MM.1S (cell line): ENCODE measurements around the gene LRP10.

Experiments used
- DNase-seq: peaks from one replicate; pipeline ENCODE4 v3.0.0-alpha.2; 2015
- H2AFZ ChIP-seq: fragments of 300-600 bp; sonication (generic); 2 replicates; pipeline ENCODE4 v1.6.0; 2016; ENCODE audit warnings: antibody characterized with exemption, low read length
- H3F3A ChIP-seq: fragments of 300-600 bp; sonication (generic); 2 replicates; pipeline ENCODE4 v1.6.1; 2016; ENCODE audit warnings: mild to moderate bottlenecking, antibody characterized with exemption, low read length, moderate library complexity, mixed read lengths; ENCODE audit not compliant: insufficient read depth
- H3K27ac ChIP-seq: fragments of 300-600 bp; sonication (generic); 2 replicates; pipeline ENCODE4 v1.5.1; 2016; ENCODE audit warnings: mild to moderate bottlenecking, low read length
- H3K27me3 ChIP-seq: fragments of 300-600 bp; sonication (generic); replicated peaks from 2 replicates; pipeline ENCODE4 v1.6.0; 2016; ENCODE audit warnings: low read length; ENCODE audit not compliant: insufficient read depth
- H3K36me3 ChIP-seq: fragments of 300-600 bp; sonication (generic); replicated peaks from 2 replicates; pipeline ENCODE4 v1.6.1; 2016; ENCODE audit warnings: mild to moderate bottlenecking, low read length, mixed read lengths; ENCODE audit not compliant: insufficient read depth
- H3K4me1 ChIP-seq: fragments of 300-600 bp; sonication (generic); 2 replicates; pipeline ENCODE4 v1.6.1; 2016; ENCODE audit warnings: low read length, mixed read lengths
- H3K4me2 ChIP-seq: fragments of 300-600 bp; sonication (generic); 2 replicates; pipeline ENCODE4 v1.6.0; 2016; ENCODE audit warnings: low read depth, low read length
- H3K4me3 ChIP-seq: fragments of 300-600 bp; sonication (generic); 2 replicates; pipeline ENCODE4 v1.5.1; 2016; ENCODE audit warnings: low read length, mixed read lengths
- H3K79me2 ChIP-seq: fragments of 300-600 bp; sonication (generic); 2 replicates; pipeline ENCODE4 v1.6.1; 2016; ENCODE audit warnings: mixed run types, low read length, mixed read lengths
- H3K9ac ChIP-seq: fragments of 300-600 bp; sonication (generic); 2 replicates; pipeline ENCODE4 v1.6.1; 2016; ENCODE audit warnings: low read length, mixed read lengths
- H3K9me2 ChIP-seq: fragments of 300-600 bp; sonication (generic); replicated peaks from 2 replicates; pipeline ENCODE4 v1.6.1; 2016; ENCODE audit warnings: mild to moderate bottlenecking, low read length, mixed read lengths; ENCODE audit not compliant: insufficient read depth
- H3K9me3 ChIP-seq: fragments of 300-600 bp; sonication (generic); replicated peaks from 2 replicates; pipeline ENCODE4 v1.6.1; 2016; ENCODE audit warnings: mild to moderate bottlenecking, low read length, mixed read lengths; ENCODE audit not compliant: insufficient read depth
- H4K20me1 ChIP-seq: fragments of 300-600 bp; sonication (generic); 2 replicates; pipeline ENCODE4 v1.6.1; 2016; ENCODE audit warnings: mild to moderate bottlenecking, low read length, moderate library complexity, mixed read lengths; ENCODE audit not compliant: insufficient read depth
- CTCF ChIP-seq: fragments of 300-600 bp; sonication (generic); IDR thresholded peaks from 2 replicates; pipeline ENCODE4 v1.5.1; 2016; ENCODE audit warnings: antibody characterized with exemption, low read length, mixed read lengths
- EZH2 ChIP-seq: fragments of 300-600 bp; sonication (generic); optimal IDR thresholded peaks from 2 replicates; pipeline ENCODE3; 2017; ENCODE audit warnings: low read depth, mild to moderate bottlenecking, antibody characterized with exemption, low read length, mixed read lengths
- EZH2phosphoT487 ChIP-seq: fragments of 300-600 bp; sonication (generic); IDR thresholded peaks from 2 replicates; pipeline ENCODE4 v1.6.1; 2018; ENCODE audit warnings: antibody characterized with exemption, low read length

LRP10 gene

GRCh38 chr14:22901799-22902198 lies 30.3 kb downstream of the LRP10 start:
- H3K9ac ChIP-seq = no peak overlapping the region
- H3K36me3 ChIP-seq = no peaks in the 10 kb centered on the region
- DNase-seq = no peak
- no peaks in the 10 kb centered on the region for H3K79me2 ChIP-seq
- no peak overlapping the region for H3K4me3 ChIP-seq
- H3K4me2 ChIP-seq = no peak overlapping the region
- H3K27ac ChIP-seq = no peak overlapping the region
- TF ChIP-seq EZH2 = no peak
- TF ChIP-seq EZH2phosphoT487 = no peak
- no peak for TF ChIP-seq CTCF
- H2AFZ ChIP-seq = no peak overlapping the region
- no peaks in the 10 kb centered on the region for H3K9me3 ChIP-seq
- no peaks in the 10 kb centered on the region for H3K4me1 ChIP-seq
- no peaks in the 10 kb centered on the region for H3F3A ChIP-seq
- no peaks in the 10 kb centered on the region for H3K27me3 ChIP-seq
- no peaks in the 10 kb centered on the region for H4K20me1 ChIP-seq
- no peaks in the 10 kb centered on the region for H3K9me2 ChIP-seq

- Histone ChIP-seq H3K4me2 (no peak overlapping the region), H3K36me3 (no peaks in the 10 kb centered on the region)
Observed at GRCh38 chr14:22903742-22904087, 32.2 kb downstream of the LRP10 start.

GRCh38 chr14:22905627-22906026 lies 34.1 kb downstream of the LRP10 start:
- no peak for DNase-seq
- H3K36me3 ChIP-seq = no peaks in the 10 kb centered on the region
- H3F3A ChIP-seq = no peaks in the 10 kb centered on the region
- no peak overlapping the region for H3K9ac ChIP-seq
- no peak overlapping the region for H3K4me3 ChIP-seq
- no peaks in the 10 kb centered on the region for H4K20me1 ChIP-seq
- no peaks in the 10 kb centered on the region for H3K9me3 ChIP-seq
- H3K9me2 ChIP-seq = no peaks in the 10 kb centered on the region
- no peak overlapping the region for H2AFZ ChIP-seq
- H3K4me2 ChIP-seq = no peak overlapping the region
- TF ChIP-seq CTCF (no peak), EZH2phosphoT487 (no peak), EZH2 (no peak)
- no peaks in the 10 kb centered on the region for H3K4me1 ChIP-seq
- no peak overlapping the region for H3K27ac ChIP-seq
- no peaks in the 10 kb centered on the region for H3K79me2 ChIP-seq
- no peaks in the 10 kb centered on the region for H3K27me3 ChIP-seq

More at GRCh38 chr14:22903742-22904087, 32.2 kb downstream of the LRP10 start:
- Histone ChIP-seq H3K4me3 (no peak overlapping the region), H3K9me3 (no peaks in the 10 kb centered on the region), H3K27me3 (no peaks in the 10 kb centered on the region), H2AFZ (no peak overlapping the region), H4K20me1 (no peaks in the 10 kb centered on the region), H3K9me2 (no peaks in the 10 kb centered on the region), H3K4me1 (no peaks in the 10 kb centered on the region), H3K79me2 (no peaks in the 10 kb centered on the region), H3K9ac (no peak overlapping the region), H3F3A (no peaks in the 10 kb centered on the region), H3K27ac (no peak overlapping the region)
- no peak for DNase-seq
- TF ChIP-seq EZH2 (no peak), CTCF (no peak), EZH2phosphoT487 (no peak)

DNA sequence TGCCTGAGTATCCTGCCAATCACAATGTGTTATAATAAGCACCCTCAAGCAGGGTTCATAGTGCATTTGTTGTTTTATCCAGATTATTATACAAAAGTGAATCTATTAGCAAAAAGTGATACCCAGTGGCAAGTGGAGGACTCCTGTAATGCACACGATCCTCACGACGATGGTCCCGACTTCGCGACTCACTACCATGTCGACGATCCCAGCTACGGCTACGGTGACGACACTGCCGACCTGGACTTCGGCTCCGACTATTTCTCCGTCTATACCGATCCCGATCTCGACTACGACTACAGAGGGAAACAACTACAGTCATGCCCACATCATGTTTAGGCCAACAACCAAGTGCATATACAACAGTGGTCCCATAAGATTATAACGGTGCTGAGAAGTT lies 34.5 kb downstream of the LRP10 start:
- Histone ChIP-seq H3K27me3 (no peaks in the 10 kb centered on the region), H4K20me1 (no peaks in the 10 kb centered on the region), H3K9ac (no peak overlapping the region), H3K27ac (no peak overlapping the region), H3K4me3 (no peak overlapping the region), H3K79me2 (peaks cover 4% of the 10 kb centered on the region), H2AFZ (no peak overlapping the region), H3K36me3 (no peaks in the 10 kb centered on the region), H3F3A (no peaks in the 10 kb centered on the region), H3K4me2 (no peak overlapping the region), H3K9me2 (no peaks in the 10 kb centered on the region), H3K9me3 (no peaks in the 10 kb centered on the region), H3K4me1 (no peaks in the 10 kb centered on the region)
- no peak for TF ChIP-seq EZH2
- no peak for TF ChIP-seq EZH2phosphoT487
- TF ChIP-seq CTCF = no peak
- no peak for DNase-seq
